ENCODE data around the gene AP1B1.

DNA sequence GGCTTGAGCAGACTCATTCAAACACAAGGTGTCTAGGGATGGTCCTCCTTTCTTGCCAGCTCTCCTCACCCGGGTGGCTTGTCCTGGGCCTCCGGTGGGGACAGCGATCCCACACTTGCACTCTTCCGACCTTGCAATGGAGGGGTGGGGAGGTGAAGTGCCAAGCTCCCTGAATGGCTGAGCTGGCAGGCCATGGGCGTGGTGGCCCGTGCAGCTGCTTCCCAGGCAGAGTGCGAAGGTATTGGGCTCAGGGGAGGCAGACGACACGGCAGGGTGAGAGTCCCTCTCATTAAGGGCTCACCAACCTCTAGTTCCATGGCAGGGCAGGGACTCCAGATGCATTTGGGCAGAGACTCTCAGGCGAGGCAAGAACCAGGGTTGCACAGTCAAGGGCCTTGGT lies 61.9 kb downstream of the AP1B1 start:
- TF ChIP-seq CTCF (optimal IDR thresholded peaks at IDR 0.05 in 1 of 3, IDR thresholded peaks at IDR 0.05 in 1 of 3, conservative IDR thresholded peaks at IDR 0.05 in 1 of 3; ENCODE audit: extremely low read depth in 1 of 3, insufficient read depth in 2 of 3, low read length in 3 of 3) (no peak), EZH2 (IDR thresholded peaks at IDR 0.05; ENCODE audit: low read length) (no peak)

Data from keratinocyte (primary cell).